Activated T-cell treated with anti-CD3 and anti-CD28 coated beads, Interleukin-2, amount 50 U/mL, for 4 hours (primary cell): ENCODE data around the gene TAPBPL. TPM values are rescaled to one million over a fixed set of nuclear protein-coding genes. Genes with fewer than 3 reads are reported as not detected.

Experiments
- total RNA-seq, 3 donors: library from RNA; stranded (reverse); gene quantifications; one replicate each; pipeline ENCODE4 v1.2.1, GENCODE V29; 2021

TAPBPL gene
- total RNA-seq, 3 donors from 2014 or later: 24.4 to 36.6 (median 30.0) TPM

Other genes starting within 250 kb of the TAPBPL start
- gene PLEKHG6, start 141.4 kb upstream of the TAPBPL start, total RNA-seq: not detected
- gene TNFRSF1A, start 110.0 kb upstream of the TAPBPL start, total RNA-seq: 10 to 100 TPM; 28.0 to 34.5 (median 33.0) TPM
- under 1 TPM; 0.05 to 0.84 (median 0.15) TPM for gene SCNN1A, start 76.5 kb upstream of the TAPBPL start, total RNA-seq
- gene LTBR, start 67.9 kb upstream of the TAPBPL start, total RNA-seq: 1 to 10 TPM; 1.0 to 2.8 (median 1.3) TPM
- 100 to 1,000 TPM in 1 of 3 donors, 10 to 100 TPM in 2; 52.3 to 100 (median 89.8) TPM for gene CD27, start 7.1 kb upstream of the TAPBPL start, total RNA-seq
- 10 to 100 TPM; 17.1 to 22.9 (median 21.6) TPM for gene VAMP1, start 18.6 kb downstream of the TAPBPL start, total RNA-seq
- gene MRPL51, start 41.2 kb downstream of the TAPBPL start, total RNA-seq: 100 to 1,000 TPM; 249 to 262 (median 256) TPM
- gene NCAPD2, start 42.1 kb downstream of the TAPBPL start, total RNA-seq: 10 to 100 TPM; 29.8 to 36.1 (median 32.9) TPM
- 1,000 to 10,000 TPM; 4,635 to 5,387 (median 5,019) TPM for gene GAPDH, start 82.5 kb downstream of the TAPBPL start, total RNA-seq
- gene IFFO1, start 104.0 kb downstream of the TAPBPL start, total RNA-seq: 10 to 100 TPM in 1 of 3 donors, 1 to 10 TPM in 2; 8.5 to 10.2 (median 9.8) TPM
- 100 to 1,000 TPM; 267 to 300 (median 270) TPM for gene NOP2, start 116.2 kb downstream of the TAPBPL start, total RNA-seq
- 100 to 1,000 TPM; 311 to 336 (median 332) TPM for gene CHD4, start 155.3 kb downstream of the TAPBPL start, total RNA-seq
- 1 to 10 TPM; 3.8 to 5.5 (median 5.1) TPM for gene LPAR5, start 183.9 kb downstream of the TAPBPL start, total RNA-seq
- 1 to 10 TPM in 1 of 3 donors, under 1 TPM in 2; 0.65 to 1.3 (median 0.71) TPM for gene ACRBP, start 195.4 kb downstream of the TAPBPL start, total RNA-seq
- 1 to 10 TPM; 5.9 to 7.5 (median 6.9) TPM for gene ING4, start 211.1 kb downstream of the TAPBPL start, total RNA-seq
- 10 to 100 TPM; 59.7 to 70.2 (median 63.3) TPM for gene ZNF384, start 237.3 kb downstream of the TAPBPL start, total RNA-seq
- under 1 TPM; 0.20 to 0.57 (median 0.40) TPM for gene PIANP, start 248.8 kb downstream of the TAPBPL start, total RNA-seq